PFSK-1 (cell line): ENCODE results near the gene STX1A.

Experiments
- FOXP2 ChIP-seq: optimal IDR thresholded peaks from 2 replicates; pipeline ENCODE3; 2011; ENCODE audit warnings: borderline replicate concordance, control low read depth, inconsistent platforms; ENCODE audit not compliant: insufficient read depth; ENCODE audit errors: extremely low read length, extremely low read depth
- POLR2AphosphoS5 ChIP-seq: IDR thresholded peaks from 2 replicates; pipeline ENCODE4 v1.6.1; 2012; ENCODE audit warnings: low read depth, mild to moderate bottlenecking, control low read depth, low read length, moderate library complexity
- SIN3A ChIP-seq: IDR thresholded peaks from 2 replicates; pipeline ENCODE4 v1.6.1; 2012; ENCODE audit warnings: mild to moderate bottlenecking, low read length, moderate library complexity, borderline replicate concordance; ENCODE audit not compliant: insufficient read depth
- TAF1 ChIP-seq: IDR thresholded peaks from 2 replicates; pipeline ENCODE4 v1.6.1; 2012; ENCODE audit warnings: low read length, control low read depth, borderline replicate concordance; ENCODE audit not compliant: insufficient read depth
- TF ChIP-seq, protein P1 (sequence below), 2 experiments: IDR thresholded peaks; 2 replicates each; pipeline versions ENCODE4 v1.6.1 to v1.8.0; 2011 to 2012; ENCODE audit warnings: low read depth in 2 of 2, low read length in 2 of 2, control low read depth in 1 of 2, inconsistent platforms in 1 of 2, mild to moderate bottlenecking in 1 of 2, moderate library complexity in 1 of 2; ENCODE audit not compliant: insufficient read depth in 1 of 2

GRCh38 chr7:73669858-73670385 is 49.5 kb downstream of the STX1A start:
- TF ChIP-seq, protein P1, sequence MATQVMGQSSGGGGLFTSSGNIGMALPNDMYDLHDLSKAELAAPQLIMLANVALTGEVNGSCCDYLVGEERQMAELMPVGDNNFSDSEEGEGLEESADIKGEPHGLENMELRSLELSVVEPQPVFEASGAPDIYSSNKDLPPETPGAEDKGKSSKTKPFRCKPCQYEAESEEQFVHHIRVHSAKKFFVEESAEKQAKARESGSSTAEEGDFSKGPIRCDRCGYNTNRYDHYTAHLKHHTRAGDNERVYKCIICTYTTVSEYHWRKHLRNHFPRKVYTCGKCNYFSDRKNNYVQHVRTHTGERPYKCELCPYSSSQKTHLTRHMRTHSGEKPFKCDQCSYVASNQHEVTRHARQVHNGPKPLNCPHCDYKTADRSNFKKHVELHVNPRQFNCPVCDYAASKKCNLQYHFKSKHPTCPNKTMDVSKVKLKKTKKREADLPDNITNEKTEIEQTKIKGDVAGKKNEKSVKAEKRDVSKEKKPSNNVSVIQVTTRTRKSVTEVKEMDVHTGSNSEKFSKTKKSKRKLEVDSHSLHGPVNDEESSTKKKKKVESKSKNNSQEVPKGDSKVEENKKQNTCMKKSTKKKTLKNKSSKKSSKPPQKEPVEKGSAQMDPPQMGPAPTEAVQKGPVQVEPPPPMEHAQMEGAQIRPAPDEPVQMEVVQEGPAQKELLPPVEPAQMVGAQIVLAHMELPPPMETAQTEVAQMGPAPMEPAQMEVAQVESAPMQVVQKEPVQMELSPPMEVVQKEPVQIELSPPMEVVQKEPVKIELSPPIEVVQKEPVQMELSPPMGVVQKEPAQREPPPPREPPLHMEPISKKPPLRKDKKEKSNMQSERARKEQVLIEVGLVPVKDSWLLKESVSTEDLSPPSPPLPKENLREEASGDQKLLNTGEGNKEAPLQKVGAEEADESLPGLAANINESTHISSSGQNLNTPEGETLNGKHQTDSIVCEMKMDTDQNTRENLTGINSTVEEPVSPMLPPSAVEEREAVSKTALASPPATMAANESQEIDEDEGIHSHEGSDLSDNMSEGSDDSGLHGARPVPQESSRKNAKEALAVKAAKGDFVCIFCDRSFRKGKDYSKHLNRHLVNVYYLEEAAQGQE (IDR thresholded peaks at IDR 0.05; ENCODE audit: insufficient read depth in 1 of 2, low read depth in 2 of 2, low read length in 2 of 2) = no peak
- TF ChIP-seq POLR2AphosphoS5 (no peak), TAF1 (no peak), SIN3A (no peak), FOXP2 (no peak)
